ENCODE data around the gene SLCO1A2. TPM values are rescaled to one million over a fixed set of nuclear protein-coding genes. Genes with fewer than 3 reads are reported as not detected.

The SLCO1A2 gene
- total and polyA plus RNA-seq, 2 experiments from 2014 or later, result 10.2 to 10.8 TPM

DNA sequence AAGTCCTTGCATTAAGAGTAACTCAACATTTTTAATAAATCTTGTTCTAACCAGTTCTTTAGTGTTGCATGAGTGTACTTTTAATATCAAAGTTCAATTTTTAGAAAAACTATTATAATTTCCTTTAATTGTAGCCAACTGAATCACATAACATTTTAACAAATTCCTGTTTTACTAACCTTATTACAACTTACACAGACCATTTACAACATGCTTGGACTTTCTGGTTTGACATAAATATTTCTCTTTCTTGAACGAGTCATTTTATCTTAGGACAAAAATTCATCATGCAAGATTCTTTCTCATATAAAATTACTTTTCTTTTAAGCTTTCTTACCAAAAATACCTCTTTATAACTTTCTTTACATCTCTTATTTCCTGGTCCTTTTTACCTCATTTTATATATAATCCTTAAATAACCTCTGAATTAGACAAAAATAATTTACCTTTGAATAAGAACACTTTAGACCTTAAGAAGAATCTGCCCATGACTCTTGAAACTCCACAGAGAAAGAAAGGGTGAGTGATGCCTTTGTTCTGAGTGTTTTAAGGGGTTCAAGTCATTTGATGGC is 3.9 kb downstream of the SLCO1A2 start:
- H3K27ac Mint-ChIP-seq, result no peak overlapping the region
- Histone ChIP-seq H3F3A (replicated peaks; ENCODE audit: low read depth) (no peaks in the 10 kb centered on the region), H3K9me2 (ENCODE audit: insufficient read depth) (no peaks in the 10 kb centered on the region; the same call in 1 of the 2 replicates), H2AFZ (no peak overlapping the region), H3K79me2 (replicated peaks; ENCODE audit: insufficient read depth) (no peaks in the 10 kb centered on the region), H3K4me2 (no peak overlapping the region), H3K36me3 (ENCODE audit: insufficient read depth) (peaks cover 32% of the 10 kb centered on the region; the same call in 1 of the 2 replicates), H3K27ac (ENCODE audit: low read depth) (no peak overlapping the region), H4K20me1 (replicated peaks; ENCODE audit: insufficient read depth) (no peaks in the 10 kb centered on the region), H3K4me3 (no peak overlapping the region), H3K27me3 (ENCODE audit: insufficient read depth) (no peaks in the 10 kb centered on the region), H3K4me1 (ENCODE audit: insufficient read depth) (no peaks in the 10 kb centered on the region)
- peaks cover 2% of the 10 kb centered on the region for H3K27me3 Mint-ChIP-seq (ENCODE audit: insufficient read depth, low read depth, poor library complexity)
- no peak overlapping the region for H3K4me3 Mint-ChIP-seq
- H3K4me1 Mint-ChIP-seq, result no peaks in the 10 kb centered on the region; the same call in 2 of the 3 replicates
- DNase-seq (ENCODE audit: low spot score) (peak; percentile 74), ATAC-seq (no peak)
- no peak for TF ChIP-seq ZNF331 (CRISPR knock-in tag; IDR thresholded peaks at IDR 0.05; ENCODE audit: low read depth)
- TF ChIP-seq, protein P1, sequence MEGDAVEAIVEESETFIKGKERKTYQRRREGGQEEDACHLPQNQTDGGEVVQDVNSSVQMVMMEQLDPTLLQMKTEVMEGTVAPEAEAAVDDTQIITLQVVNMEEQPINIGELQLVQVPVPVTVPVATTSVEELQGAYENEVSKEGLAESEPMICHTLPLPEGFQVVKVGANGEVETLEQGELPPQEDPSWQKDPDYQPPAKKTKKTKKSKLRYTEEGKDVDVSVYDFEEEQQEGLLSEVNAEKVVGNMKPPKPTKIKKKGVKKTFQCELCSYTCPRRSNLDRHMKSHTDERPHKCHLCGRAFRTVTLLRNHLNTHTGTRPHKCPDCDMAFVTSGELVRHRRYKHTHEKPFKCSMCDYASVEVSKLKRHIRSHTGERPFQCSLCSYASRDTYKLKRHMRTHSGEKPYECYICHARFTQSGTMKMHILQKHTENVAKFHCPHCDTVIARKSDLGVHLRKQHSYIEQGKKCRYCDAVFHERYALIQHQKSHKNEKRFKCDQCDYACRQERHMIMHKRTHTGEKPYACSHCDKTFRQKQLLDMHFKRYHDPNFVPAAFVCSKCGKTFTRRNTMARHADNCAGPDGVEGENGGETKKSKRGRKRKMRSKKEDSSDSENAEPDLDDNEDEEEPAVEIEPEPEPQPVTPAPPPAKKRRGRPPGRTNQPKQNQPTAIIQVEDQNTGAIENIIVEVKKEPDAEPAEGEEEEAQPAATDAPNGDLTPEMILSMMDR (conservative IDR thresholded peaks at IDR 0.05; ENCODE audit: low read depth in 2 of 2), result no peak
- no peak for TF ChIP-seq JUNB (IDR thresholded peaks at IDR 0.05; ENCODE audit: unreplicated experiment)
- TF ChIP-seq NANOG (IDR thresholded peaks at IDR 0.05; ENCODE audit: borderline replicate concordance), result no peak
- TF ChIP-seq, protein P2, sequence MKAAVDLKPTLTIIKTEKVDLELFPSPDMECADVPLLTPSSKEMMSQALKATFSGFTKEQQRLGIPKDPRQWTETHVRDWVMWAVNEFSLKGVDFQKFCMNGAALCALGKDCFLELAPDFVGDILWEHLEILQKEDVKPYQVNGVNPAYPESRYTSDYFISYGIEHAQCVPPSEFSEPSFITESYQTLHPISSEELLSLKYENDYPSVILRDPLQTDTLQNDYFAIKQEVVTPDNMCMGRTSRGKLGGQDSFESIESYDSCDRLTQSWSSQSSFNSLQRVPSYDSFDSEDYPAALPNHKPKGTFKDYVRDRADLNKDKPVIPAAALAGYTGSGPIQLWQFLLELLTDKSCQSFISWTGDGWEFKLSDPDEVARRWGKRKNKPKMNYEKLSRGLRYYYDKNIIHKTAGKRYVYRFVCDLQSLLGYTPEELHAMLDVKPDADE (IDR thresholded peaks at IDR 0.05), result no peak
- no peak for TF ChIP-seq EZH2phosphoT487 (IDR thresholded peaks at IDR 0.05; ENCODE audit: unreplicated experiment)
- TF ChIP-seq, protein P3, sequence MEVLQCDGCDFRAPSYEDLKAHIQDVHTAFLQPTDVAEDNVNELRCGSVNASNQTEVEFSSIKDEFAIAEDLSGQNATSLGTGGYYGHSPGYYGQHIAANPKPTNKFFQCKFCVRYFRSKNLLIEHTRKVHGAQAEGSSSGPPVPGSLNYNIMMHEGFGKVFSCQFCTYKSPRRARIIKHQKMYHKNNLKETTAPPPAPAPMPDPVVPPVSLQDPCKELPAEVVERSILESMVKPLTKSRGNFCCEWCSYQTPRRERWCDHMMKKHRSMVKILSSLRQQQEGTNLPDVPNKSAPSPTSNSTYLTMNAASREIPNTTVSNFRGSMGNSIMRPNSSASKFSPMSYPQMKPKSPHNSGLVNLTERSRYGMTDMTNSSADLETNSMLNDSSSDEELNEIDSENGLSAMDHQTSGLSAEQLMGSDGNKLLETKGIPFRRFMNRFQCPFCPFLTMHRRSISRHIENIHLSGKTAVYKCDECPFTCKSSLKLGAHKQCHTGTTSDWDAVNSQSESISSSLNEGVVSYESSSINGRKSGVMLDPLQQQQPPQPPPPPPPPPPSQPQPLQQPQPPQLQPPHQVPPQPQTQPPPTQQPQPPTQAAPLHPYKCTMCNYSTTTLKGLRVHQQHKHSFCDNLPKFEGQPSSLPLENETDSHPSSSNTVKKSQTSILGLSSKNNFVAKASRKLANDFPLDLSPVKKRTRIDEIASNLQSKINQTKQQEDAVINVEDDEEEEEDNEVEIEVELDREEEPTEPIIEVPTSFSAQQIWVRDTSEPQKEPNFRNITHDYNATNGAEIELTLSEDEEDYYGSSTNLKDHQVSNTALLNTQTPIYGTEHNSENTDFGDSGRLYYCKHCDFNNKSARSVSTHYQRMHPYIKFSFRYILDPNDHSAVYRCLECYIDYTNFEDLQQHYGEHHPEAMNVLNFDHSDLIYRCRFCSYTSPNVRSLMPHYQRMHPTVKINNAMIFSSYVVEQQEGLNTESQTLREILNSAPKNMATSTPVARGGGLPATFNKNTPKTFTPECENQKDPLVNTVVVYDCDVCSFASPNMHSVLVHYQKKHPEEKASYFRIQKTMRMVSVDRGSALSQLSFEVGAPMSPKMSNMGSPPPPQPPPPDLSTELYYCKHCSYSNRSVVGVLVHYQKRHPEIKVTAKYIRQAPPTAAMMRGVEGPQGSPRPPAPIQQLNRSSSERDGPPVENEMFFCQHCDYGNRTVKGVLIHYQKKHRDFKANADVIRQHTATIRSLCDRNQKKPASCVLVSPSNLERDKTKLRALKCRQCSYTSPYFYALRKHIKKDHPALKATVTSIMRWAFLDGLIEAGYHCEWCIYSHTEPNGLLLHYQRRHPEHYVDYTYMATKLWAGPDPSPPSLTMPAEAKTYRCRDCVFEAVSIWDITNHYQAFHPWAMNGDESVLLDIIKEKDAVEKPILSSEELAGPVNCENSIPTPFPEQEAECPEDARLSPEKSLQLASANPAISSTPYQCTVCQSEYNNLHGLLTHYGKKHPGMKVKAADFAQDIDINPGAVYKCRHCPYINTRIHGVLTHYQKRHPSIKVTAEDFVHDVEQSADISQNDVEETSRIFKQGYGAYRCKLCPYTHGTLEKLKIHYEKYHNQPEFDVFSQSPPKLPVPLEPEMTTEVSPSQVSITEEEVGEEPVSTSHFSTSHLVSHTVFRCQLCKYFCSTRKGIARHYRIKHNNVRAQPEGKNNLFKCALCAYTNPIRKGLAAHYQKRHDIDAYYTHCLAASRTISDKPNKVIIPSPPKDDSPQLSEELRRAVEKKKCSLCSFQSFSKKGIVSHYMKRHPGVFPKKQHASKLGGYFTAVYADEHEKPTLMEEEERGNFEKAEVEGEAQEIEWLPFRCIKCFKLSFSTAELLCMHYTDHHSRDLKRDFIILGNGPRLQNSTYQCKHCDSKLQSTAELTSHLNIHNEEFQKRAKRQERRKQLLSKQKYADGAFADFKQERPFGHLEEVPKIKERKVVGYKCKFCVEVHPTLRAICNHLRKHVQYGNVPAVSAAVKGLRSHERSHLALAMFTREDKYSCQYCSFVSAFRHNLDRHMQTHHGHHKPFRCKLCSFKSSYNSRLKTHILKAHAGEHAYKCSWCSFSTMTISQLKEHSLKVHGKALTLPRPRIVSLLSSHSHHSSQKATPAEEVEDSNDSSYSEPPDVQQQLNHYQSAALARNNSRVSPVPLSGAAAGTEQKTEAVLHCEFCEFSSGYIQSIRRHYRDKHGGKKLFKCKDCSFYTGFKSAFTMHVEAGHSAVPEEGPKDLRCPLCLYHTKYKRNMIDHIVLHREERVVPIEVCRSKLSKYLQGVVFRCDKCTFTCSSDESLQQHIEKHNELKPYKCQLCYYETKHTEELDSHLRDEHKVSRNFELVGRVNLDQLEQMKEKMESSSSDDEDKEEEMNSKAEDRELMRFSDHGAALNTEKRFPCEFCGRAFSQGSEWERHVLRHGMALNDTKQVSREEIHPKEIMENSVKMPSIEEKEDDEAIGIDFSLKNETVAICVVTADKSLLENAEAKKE (CRISPR knock-in tag; IDR thresholded peaks at IDR 0.05), result no peak
- no peak for TF ChIP-seq STAT1 (IDR thresholded peaks at IDR 0.05; ENCODE audit: unreplicated experiment)
- TF ChIP-seq EZH2 (IDR thresholded peaks at IDR 0.05; ENCODE audit: low read depth, unreplicated experiment), result no peak
- TF ChIP-seq POLR2AphosphoS5 (IDR thresholded peaks at IDR 0.05; ENCODE audit: low read depth), result no peak
- TF ChIP-seq CREB1 (CRISPR knock-in tag; IDR thresholded peaks at IDR 0.05; ENCODE audit: low read depth), result no peak
- TF ChIP-seq, protein P4, sequence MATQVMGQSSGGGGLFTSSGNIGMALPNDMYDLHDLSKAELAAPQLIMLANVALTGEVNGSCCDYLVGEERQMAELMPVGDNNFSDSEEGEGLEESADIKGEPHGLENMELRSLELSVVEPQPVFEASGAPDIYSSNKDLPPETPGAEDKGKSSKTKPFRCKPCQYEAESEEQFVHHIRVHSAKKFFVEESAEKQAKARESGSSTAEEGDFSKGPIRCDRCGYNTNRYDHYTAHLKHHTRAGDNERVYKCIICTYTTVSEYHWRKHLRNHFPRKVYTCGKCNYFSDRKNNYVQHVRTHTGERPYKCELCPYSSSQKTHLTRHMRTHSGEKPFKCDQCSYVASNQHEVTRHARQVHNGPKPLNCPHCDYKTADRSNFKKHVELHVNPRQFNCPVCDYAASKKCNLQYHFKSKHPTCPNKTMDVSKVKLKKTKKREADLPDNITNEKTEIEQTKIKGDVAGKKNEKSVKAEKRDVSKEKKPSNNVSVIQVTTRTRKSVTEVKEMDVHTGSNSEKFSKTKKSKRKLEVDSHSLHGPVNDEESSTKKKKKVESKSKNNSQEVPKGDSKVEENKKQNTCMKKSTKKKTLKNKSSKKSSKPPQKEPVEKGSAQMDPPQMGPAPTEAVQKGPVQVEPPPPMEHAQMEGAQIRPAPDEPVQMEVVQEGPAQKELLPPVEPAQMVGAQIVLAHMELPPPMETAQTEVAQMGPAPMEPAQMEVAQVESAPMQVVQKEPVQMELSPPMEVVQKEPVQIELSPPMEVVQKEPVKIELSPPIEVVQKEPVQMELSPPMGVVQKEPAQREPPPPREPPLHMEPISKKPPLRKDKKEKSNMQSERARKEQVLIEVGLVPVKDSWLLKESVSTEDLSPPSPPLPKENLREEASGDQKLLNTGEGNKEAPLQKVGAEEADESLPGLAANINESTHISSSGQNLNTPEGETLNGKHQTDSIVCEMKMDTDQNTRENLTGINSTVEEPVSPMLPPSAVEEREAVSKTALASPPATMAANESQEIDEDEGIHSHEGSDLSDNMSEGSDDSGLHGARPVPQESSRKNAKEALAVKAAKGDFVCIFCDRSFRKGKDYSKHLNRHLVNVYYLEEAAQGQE (IDR thresholded peaks at IDR 0.05; ENCODE audit: unreplicated experiment), result no peak
- no peak for TF ChIP-seq ZNF114 (CRISPR knock-in tag; IDR thresholded peaks at IDR 0.05)
- H3K36me3 Mint-ChIP-seq (ENCODE audit: low read depth), result peaks cover 66% of the 10 kb centered on the region
- peaks cover 68% of the 10 kb centered on the region for H3K9me3 Mint-ChIP-seq

All from GM23338 (cell line).